Upper lobe of left lung (tissue), 4 donors: ENCODE results near the gene CDS2.

Experiments
- EP300 ChIP-seq, 4 donors: sonication (generic); formaldehyde crosslinking; IDR thresholded peaks; one replicate each; pipeline ENCODE4 v1.5.1; 2017; ENCODE audit warnings: antibody characterized with exemption in 4 of 4, control low read depth in 2 of 4
- POLR2A ChIP-seq, 4 donors: fragments of 450-650 bp; IDR thresholded peaks; one replicate each; pipeline ENCODE4 v1.5.1; 2016 to 2017; ENCODE audit warnings: antibody characterized with exemption in 4 of 4, mild to moderate bottlenecking in 2 of 4
- POLR2AphosphoS5 ChIP-seq, 2 donors: sonication (generic); formaldehyde crosslinking; IDR thresholded peaks; one replicate each; pipeline ENCODE4 v1.5.1; 2017; ENCODE audit warnings: antibody characterized with exemption in 2 of 2
- TF ChIP-seq, protein P1 (sequence below), 6 experiments: fragments of 450-650 bp in 4 of 6; fragments of 200-600 bp in 2 of 6; sonication (generic) in 2 of 6; IDR thresholded peaks; one replicate each; pipeline ENCODE4 v1.5.1; 2016 to 2019; ENCODE audit warnings: antibody characterized with exemption in 6 of 6

DNA sequence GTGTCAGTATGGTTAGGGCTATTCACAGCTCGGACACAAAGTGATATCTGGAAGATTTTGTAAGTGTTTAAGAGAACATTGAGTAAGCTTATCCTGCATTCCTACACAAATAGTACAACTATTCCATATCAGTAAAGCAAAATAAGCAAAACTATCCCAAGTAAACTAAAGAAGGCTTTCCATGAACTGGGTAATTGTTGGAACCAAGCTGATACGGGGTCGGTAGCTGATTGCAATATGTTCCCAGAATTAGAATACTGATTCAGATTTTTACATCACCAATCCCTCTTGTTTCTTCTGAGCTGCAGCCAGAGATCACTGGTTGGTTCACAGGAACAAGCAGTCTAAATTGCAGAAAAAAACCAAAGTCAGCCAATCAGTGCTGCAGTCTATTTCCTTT, 54.1 kb downstream of the CDS2 start:
- TF ChIP-seq, protein P1, sequence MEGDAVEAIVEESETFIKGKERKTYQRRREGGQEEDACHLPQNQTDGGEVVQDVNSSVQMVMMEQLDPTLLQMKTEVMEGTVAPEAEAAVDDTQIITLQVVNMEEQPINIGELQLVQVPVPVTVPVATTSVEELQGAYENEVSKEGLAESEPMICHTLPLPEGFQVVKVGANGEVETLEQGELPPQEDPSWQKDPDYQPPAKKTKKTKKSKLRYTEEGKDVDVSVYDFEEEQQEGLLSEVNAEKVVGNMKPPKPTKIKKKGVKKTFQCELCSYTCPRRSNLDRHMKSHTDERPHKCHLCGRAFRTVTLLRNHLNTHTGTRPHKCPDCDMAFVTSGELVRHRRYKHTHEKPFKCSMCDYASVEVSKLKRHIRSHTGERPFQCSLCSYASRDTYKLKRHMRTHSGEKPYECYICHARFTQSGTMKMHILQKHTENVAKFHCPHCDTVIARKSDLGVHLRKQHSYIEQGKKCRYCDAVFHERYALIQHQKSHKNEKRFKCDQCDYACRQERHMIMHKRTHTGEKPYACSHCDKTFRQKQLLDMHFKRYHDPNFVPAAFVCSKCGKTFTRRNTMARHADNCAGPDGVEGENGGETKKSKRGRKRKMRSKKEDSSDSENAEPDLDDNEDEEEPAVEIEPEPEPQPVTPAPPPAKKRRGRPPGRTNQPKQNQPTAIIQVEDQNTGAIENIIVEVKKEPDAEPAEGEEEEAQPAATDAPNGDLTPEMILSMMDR (IDR thresholded peaks at IDR 0.05), result no peak
- TF ChIP-seq EP300 (IDR thresholded peaks at IDR 0.05), result no peak
- TF ChIP-seq POLR2AphosphoS5 (IDR thresholded peaks at IDR 0.05), result no peak
- TF ChIP-seq POLR2A (IDR thresholded peaks at IDR 0.05), result no peak
